Activated CD4-positive, CD25-positive, alpha-beta regulatory T cell treated with anti-CD3 and anti-CD28 coated beads, Interleukin-2, amount 50 U/mL, for 24 hours (primary cell): ENCODE data around the gene GID8.

Source experiments
- ATAC-seq, 2 donors: fragments of 150-1000 bp; cut with Tn5 transposase; one replicate each; pipeline ENCODE4 v1.10.0; 2021; ENCODE audit warnings: mild to moderate bottlenecking in 1 of 2, moderate library complexity in 1 of 2

Gene GID8

DNA sequence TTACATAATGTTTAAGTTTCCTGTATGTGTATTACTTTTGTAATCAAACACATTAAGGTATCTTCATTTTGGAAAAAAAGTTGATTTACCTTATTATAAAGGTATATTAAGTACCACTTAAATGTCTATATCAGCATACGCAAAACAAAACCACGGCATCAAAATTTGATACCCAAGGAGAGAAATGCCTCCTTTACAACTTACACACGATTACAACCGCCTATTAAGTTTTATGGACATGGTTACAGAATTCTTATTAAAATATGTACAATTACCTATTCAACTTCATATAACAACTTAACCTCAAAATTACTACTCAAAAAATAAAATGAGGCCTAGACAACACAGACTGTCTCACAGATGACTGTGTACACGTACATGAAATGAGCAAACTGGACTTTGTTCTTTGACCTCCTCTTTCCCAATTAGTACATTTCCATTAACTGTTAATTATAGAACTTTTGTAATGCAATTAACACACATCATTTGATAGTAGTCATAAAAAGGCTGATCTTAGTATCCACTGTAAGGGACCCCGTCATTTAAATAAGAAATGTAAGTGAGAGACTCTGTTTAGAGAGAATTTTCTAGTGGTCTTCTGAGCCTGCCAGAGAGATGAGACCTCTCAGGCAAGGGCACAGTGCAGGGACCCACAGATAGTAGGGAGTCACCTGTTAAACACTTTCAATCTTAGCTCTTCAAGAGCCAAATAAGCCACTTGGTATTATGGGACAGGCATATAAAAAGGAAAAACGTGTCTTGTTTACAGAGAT is 14.1 kb upstream of the GID8 start:
- no peak for ATAC-seq

DNA sequence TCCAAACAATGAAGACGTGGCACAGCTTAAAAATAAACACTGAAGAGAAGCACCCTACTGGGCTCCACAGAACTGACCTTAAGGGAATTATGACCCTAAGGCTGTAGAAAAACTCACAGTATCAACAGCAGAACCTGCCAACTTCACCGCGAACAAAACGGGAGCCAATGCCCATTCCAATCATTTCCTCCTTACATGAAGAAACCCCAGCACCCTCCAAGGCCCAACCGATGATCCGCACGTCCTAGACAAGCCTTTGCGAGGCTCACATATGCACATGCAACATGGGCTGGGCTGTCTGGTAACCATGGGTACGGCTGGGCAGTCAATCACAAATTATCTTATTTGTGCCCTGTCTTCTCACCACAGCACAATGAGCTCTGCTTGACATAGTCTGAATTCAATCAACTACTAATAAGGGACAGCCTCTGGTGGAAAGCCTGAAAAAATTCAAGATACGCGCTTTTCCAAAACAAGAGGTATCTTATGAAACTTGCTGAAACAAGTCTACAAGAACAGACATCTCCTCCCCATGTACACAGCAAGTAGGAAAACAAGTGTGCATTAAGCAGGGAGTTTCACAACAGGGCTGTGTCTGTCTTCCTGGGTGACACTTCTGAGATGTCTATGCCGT is 13.4 kb upstream of the GID8 start:
- no peak for ATAC-seq

- ATAC-seq = no peak
Measured at GRCh38 chr20:62925076-62925419, 12.9 kb upstream of the GID8 start.

DNA sequence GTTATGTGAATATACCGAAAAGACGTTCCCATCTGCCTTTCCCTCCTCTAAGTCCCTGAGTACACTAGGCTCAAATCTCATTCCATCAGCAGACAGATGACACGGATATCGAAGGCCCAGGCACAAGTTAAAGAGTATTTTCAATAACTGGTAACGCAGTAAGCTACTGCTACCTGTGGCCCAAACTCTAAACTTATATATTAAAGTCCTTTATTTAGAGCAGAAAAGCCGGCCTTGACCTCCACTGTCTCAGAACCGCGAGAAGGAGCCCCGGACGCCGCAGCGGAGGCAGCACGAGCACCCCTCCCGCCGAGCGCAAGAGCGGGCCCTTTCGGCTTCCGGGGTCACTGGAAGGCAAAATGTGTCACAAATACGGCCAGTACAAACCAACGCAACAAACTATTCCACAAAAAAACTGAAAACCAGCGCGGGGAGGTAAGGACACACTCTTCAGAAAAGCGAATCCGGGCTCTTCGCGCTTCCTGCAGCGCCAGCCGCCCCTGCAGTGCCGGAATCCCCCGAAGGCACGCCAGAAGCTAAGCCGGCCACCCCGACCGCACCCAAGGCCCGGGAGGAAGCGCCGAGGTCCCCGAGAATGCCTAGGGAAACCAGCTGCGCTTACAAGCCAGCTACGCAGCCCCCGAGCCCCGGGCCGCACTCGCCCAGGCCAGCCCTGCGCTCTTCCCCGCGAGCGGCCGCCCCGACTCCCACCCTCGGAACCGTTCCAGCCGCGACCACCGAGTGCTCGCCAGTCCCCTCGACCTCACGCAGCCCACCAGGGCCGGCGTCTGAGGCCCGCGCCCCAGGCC is 12.3 kb upstream of the GID8 start:
- peak in 1 of 2 donors; percentile 3 for ATAC-seq

GRCh38 chr20:62926229-62927127 is 11.5 kb upstream of the GID8 start, which contains the start of gene DIDO1:
TSS of gene DIDO1 (minus strand) at chr20:62926505.
- peak; percentile 86 to 88 for ATAC-seq

DNA sequence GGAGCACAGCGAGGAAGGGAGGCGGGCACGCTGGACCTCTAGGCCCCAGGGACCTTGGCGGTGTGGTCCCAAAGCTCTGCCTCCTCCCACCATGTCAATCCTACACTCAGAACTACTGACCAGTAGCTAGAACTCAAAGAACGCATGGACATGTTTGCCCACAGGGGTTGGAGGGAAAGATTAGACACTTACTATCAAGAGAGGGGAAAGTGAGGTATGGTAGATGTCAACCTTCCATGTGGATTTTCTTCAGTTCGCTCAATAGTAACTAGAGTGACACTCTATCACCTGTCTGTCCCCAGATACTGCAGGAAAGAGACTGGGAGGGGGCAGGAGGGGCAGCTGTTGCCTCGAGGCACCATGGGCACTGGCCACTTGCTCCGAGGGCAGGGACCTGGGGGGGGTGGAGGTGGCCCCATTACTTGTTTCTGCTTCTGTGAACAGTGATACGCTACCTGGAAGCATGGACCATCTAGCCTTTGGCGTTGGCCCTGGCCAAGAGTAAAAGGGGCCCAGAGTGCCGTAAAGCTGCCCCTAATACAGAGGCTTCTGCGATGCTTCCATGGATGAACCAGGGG is 10.7 kb upstream of the GID8 start:
- ATAC-seq = no peak

DNA sequence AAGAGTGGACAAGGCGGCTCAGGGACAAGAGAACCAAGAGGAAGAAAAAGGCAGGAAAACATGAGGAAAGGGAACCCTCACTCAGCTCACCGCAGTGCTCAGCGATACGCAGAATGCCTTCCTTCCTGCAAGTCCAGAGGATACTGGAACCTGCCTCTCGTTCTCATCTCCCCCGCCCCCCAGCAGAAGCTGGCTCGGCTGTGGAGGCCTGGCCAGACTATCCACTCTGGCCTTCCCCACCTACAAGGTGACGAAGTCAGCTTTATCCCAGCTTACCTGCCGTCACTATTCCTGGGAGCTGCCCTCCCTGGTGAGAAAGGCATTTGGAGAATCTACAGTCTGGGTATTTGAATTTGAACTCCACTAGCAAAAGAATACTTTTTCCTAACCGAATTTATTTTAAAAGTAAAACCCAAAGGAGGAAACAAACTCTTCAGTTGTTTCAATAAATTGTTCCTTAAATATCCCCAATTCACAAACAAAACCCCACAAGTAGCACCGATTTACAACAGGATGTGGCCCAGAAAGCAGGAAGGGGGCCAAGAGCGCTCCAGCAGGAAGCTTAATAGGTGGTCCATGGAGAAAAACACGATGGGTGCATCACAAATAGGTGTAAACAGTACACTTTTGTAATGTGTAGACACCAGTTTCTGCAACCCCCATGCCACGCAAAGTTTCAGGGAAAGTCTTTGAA is 9.6 kb upstream of the GID8 start:
- ATAC-seq = no peak

- peak; percentile 12 to 23 for ATAC-seq
Measured at GRCh38 chr20:62929051-62929538, 8.9 kb upstream of the GID8 start.

- no peak for ATAC-seq
Measured at GRCh38 chr20:62931464-62931863, 6.5 kb upstream of the GID8 start.

DNA sequence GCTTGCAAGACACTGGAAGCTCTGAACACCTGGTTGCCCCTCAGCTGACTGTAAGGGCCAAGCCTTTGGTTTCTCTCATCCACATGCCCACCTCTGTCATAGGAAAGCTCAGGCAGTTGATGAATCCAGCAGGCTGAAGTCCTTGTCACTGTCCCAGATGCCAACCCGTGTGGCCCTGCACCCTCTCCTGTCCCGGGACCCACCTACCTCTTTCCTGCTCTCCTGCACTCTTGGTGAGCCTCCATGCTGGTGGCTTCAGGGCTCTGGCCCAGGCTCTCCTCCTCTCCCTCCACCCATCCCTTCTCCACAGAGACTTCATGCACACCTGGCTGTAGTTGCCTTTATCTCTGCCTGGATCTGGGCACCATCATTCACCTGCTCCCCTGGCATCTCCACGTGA is 4.0 kb upstream of the GID8 start:
- no peak for ATAC-seq

DNA sequence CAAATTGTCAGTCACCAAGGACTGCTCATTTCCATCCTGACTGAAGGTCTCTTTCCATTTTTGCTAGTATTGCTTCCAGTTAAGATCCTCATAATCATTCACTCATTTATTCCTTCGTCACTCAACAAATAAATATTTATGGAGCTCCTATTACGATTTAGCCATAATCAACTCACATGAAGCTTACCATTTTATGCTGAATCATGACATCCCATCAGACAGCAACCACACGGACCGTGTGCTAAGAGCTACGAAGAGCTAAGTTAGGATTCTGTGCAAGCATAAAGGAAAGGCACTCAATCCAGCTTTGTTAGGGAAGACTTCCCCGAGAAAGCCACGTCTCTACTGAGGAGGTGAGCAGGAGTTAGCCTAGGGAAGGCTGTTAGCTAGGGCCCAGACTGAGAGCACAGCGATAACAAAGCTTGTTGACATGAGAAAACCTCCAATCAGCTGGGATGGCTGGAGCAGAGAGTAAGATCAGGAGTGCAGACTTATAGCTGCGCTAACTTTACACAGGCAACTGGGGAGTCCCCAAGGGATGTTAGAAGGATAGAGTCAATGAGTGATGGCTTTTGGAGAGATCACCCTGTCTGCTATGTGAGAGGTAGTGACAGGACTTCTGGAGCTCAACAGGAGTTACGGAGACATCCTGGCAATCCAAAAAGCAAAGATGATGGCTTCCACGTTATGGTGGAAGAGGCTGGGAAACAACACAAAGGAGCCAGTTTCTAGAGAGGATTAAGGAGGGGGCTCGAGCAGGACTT is 2.6 kb upstream of the GID8 start:
- no peak for ATAC-seq

DNA sequence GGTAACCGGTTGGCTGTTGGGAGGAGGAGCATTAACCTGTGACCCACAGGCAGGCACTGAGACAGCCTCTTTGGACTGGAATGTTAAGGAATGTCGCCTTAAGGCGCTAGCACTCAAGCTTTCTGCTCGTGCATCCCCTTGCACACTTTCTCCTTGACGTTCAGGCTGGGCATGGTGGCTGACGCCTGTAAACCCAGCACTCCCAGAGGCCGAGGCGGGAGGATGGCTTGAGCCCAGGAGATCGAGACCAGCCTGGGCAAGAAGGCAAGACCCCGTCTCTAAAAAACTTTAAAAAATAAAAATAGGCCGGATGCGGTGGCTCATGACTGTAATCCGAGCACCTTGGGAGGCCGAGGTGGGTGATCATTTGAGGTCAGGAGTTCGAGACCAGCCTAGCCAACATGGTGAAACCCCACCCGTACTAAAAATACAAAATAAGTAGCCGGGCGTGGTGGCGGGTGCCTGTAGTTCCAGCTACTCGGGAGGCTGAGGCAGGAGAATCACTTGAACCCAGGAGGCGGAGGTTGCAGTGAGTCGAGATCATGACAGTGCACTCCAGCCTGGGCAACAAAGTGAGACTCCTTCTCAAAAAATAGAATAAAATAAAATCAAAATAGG is 1.9 kb upstream of the GID8 start:
- no peak for ATAC-seq

DNA sequence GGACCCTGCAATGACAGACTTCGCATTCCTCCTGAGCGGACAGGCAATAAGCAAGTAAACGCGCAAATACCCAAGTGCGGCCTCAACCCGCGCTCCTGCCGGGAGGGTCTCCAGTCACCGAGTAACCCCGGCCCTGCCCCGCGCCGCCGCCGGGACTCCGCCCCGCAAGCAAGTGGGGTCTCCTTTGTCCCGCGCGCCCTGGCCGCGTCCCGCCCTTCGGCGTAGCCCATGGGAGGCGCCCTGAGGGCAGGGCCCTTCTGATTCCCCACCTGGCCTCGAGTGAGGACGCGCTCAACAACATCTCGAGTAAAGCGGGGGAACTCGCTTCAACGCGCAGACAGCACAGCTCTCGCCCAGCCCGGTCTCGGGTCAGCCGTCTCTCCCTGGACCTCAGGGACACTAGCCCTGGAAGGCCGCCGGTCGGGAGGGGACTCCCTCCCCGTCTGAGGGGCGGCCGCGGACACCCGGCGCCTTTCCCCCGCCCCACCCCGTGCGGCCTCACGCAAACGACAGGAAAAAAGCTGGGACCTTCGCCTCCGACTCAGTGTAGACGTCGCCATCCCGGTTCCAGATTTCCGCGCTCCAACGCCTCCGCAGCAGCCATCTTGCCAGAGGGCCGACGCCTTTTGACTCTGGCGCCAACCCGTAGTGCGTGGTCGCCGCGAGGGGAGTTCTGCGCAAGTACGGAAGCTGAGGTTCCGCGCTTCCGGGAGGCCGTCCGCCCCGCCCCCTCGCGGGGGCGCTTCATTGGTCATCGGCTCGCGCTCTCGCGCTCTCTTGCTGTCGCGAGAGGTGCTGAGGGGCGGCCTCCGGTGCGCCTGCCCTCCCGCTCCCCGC is 461 bp upstream of the GID8 start:
- peak; percentile 88 to 91 for ATAC-seq

GRCh38 chr20:62940875-62941274 is 2.9 kb downstream of the GID8 start:
- ATAC-seq = no peak

DNA sequence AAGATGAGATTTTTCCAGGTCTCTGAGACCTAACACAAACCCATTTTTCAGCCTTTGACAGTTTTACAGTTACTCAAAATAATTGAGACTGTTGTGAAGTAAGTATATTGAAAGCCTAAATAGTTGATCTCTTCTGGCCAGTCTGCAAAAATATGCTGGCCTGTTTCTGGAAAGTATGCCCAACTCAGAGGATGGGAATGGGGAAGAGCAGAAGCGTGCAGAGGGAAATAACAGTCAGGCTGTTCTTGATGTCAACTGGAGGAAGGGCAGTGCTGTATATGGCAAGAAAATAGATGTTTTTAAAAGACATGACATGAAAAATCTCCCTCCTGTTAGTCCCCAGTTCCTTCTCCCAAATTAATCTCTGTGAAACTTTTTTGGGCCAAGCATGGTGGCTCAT is 3.8 kb downstream of the GID8 start:
- ATAC-seq = no peak

- no peak for ATAC-seq
Measured at GRCh38 chr20:62942456-62942855, 4.5 kb downstream of the GID8 start.

DNA sequence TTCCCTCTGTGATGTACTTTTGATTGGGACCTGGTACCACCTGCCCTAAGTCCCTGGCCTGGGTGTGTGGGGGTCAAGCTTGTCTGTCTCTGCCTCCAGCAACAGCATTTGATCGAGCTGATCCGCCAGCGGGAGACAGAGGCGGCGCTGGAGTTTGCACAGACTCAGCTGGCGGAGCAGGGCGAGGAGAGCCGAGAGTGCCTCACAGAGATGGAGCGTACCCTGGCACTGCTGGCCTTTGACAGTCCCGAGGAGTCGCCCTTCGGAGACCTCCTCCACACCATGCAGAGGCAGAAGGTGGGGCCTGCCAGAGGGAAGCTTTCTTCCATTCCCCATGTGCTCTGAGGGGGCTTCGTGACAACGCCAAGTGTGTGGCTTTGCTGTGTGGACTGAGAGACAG is 5.4 kb downstream of the GID8 start:
- no peak for ATAC-seq

- no peak for ATAC-seq
Measured at GRCh38 chr20:62944184-62944583, 6.2 kb downstream of the GID8 start.

DNA sequence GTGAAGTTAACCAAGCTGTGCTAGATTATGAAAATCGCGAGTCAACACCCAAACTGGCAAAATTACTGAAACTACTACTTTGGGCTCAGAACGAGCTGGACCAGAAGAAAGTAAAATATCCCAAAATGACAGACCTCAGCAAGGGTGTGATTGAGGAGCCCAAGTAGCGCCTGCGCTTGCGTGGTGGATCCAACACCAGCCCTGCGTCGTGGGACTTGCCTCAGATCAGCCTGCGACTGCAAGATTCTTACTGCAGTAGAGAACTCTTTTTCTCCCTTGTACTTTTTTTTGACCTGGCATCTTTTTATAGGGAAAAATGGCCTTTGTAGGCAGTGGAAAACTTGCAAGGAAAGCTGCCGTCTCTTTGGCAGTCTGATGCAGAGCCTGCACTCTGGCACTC is 6.8 kb downstream of the GID8 start:
- no peak for ATAC-seq
